Epidermal melanocyte (primary cell): Measurements from ENCODE around the gene TMCC1.
A peak's percentile ranks its signal among the peaks of the same experiment; 100 is the strongest.

Source experiments
- DNase-seq: peaks from one replicate; pipeline ENCODE4 v3.0.0; 2011; ENCODE audit warnings: low spot score; ENCODE audit not compliant: insufficient read length

The TMCC1 gene

GRCh38 chr3:129626744-129627349 is 266.7 kb downstream of the TMCC1 start:
- peak; percentile 87 for DNase-seq

GRCh38 chr3:129625072-129625874 is 268.2 kb downstream of the TMCC1 start:
- DNase-seq, result no peak

GRCh38 chr3:129624347-129625071 is 269.0 kb downstream of the TMCC1 start:
- DNase-seq, result no peak

GRCh38 chr3:129623447-129624118 is 269.9 kb downstream of the TMCC1 start:
- DNase-seq, result no peak

- no peak for DNase-seq
Observed at GRCh38 chr3:129622933-129623332, 270.6 kb downstream of the TMCC1 start.

GRCh38 chr3:129622226-129622874 is 271.2 kb downstream of the TMCC1 start:
- DNase-seq, result no peak

- no peak for DNase-seq
Observed at GRCh38 chr3:129621626-129622225, 271.8 kb downstream of the TMCC1 start.

GRCh38 chr3:129620828-129621559 is 272.5 kb downstream of the TMCC1 start:
- no peak for DNase-seq

GRCh38 chr3:129619726-129620162 is 273.8 kb downstream of the TMCC1 start:
- no peak for DNase-seq

GRCh38 chr3:129618901-129619671 is 274.4 kb downstream of the TMCC1 start:
- no peak for DNase-seq

GRCh38 chr3:129618186-129618820 is 275.2 kb downstream of the TMCC1 start:
- no peak for DNase-seq

- no peak for DNase-seq
Observed at GRCh38 chr3:129617381-129618185, 275.9 kb downstream of the TMCC1 start.

GRCh38 chr3:129616713-129617112 is 276.8 kb downstream of the TMCC1 start:
- DNase-seq, result no peak

GRCh38 chr3:129616291-129616690 is 277.2 kb downstream of the TMCC1 start:
- no peak for DNase-seq

- DNase-seq, result no peak
Observed at GRCh38 chr3:129615751-129616281, 277.7 kb downstream of the TMCC1 start.

GRCh38 chr3:129614927-129615363 is 278.6 kb downstream of the TMCC1 start:
- no peak for DNase-seq

- no peak for DNase-seq
Observed at GRCh38 chr3:129614435-129614834, 279.1 kb downstream of the TMCC1 start.

- no peak for DNase-seq
Observed at GRCh38 chr3:129613367-129613740, 280.2 kb downstream of the TMCC1 start.
